A673 (cell line): ENCODE data around the gene UAP1.

Experiments
- CTCF ChIP-seq: fragments of 300-800, 200-600 bp; sonication (generic); conservative IDR thresholded peaks from 2 replicates; pipeline ENCODE4 v1.5.1; 2017; ENCODE audit warnings: low read depth, mild to moderate bottlenecking, antibody characterized with exemption, low read length, moderate library complexity, mixed read lengths
- EZH2 ChIP-seq: fragments of 200-600 bp; sonication (generic); IDR thresholded peaks from 2 replicates; pipeline ENCODE4 v1.6.1; 2017; ENCODE audit warnings: borderline replicate concordance, low read depth, mild to moderate bottlenecking, mixed read lengths, antibody characterized with exemption, low read length; ENCODE audit not compliant: poor library complexity, severe bottlenecking

GRCh38 chr1:162587347-162587746 is 25.8 kb downstream of the UAP1 start:
- TF ChIP-seq CTCF (no peak), EZH2 (no peak)
